ENCODE data around the gene NRXN2.

Gene NRXN2

DNA sequence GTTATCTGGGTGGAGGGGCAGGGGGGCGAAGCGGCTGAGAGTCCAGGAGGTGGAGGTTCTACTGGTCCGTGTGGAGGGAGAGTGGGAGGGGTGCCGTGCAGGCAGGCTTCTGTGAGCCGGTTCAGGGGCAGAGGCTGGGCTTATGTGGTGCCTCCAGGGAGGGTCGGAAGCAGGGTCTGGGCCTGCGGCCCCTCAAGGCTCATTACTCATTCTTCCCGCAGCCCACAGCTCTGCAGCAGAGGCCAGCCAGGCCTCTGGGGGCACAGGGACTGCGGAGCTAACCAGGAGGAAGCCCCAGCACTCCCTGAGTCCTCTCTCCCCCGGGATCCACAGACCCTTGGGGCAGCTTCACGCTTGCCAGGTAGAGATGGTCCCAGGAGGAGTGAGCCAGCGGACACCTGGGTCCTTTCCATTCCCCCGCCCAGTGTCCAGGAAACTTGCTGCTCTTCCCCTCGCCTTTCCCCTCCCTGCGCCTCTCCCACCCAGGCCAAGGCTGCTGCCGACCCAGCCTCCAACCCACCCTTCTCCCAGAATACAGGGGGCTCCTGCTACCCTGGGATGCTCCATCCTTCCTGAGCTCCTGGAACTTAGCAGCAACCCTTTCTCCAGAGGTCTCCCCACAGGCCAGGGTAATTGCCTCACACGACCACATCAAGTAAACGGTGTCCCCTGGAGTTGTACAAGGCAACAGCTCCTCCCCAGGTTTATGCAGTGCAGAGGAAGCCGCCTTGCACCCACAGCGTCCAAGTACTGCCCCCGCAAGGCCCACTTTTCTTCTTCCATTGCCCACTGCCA lies 6.3 kb downstream of the NRXN2 start:
- no peaks in the 10 kb centered on the region for H3K36me3 ChIP-seq (ENCODE audit: insufficient read depth, low read length)
- H2AFZ ChIP-seq (ENCODE audit: low read length) = no peak overlapping the region
- no peaks in the 10 kb centered on the region for H3K9me2 ChIP-seq (replicated peaks; ENCODE audit: low read depth, low read length)
- H3K27me3 ChIP-seq (ENCODE audit: insufficient read depth, low read length, poor library complexity, severe bottlenecking) = no peaks in the 10 kb centered on the region
- H3K79me2 ChIP-seq (ENCODE audit: insufficient read depth, low read length) = no peaks in the 10 kb centered on the region
- no peak overlapping the region for H3K9ac ChIP-seq (ENCODE audit: low read depth, low read length, poor library complexity, severe bottlenecking)
- H3K4me2 ChIP-seq (ENCODE audit: low read depth, low read length, poor library complexity, severe bottlenecking) = no peak overlapping the region
- H3K4me3 ChIP-seq (ENCODE audit: low read length, poor library complexity, severe bottlenecking) = no peak overlapping the region
- no peaks in the 10 kb centered on the region for H3F3A ChIP-seq (ENCODE audit: low read depth)
- no peak for TF ChIP-seq CTCF (conservative IDR thresholded peaks at IDR 0.05; ENCODE audit: low read length)
- TF ChIP-seq EZH2phosphoT487 (IDR thresholded peaks at IDR 0.05; ENCODE audit: borderline replicate concordance) = no peak
- no peaks in the 10 kb centered on the region for H3K4me1 ChIP-seq (ENCODE audit: insufficient read depth, low read length, poor library complexity, severe bottlenecking)
- H3K9me3 ChIP-seq (ENCODE audit: insufficient read depth, low read depth, low read length) = no peaks in the 10 kb centered on the region
- H4K20me1 ChIP-seq (ENCODE audit: insufficient read depth, low read length, poor library complexity, severe bottlenecking) = no peaks in the 10 kb centered on the region

GRCh38 chr11:64715756-64716472 lies 7.1 kb downstream of the NRXN2 start:
- Histone ChIP-seq H3K9ac (ENCODE audit: low read depth, low read length, poor library complexity, severe bottlenecking) (no peak overlapping the region), H3F3A (ENCODE audit: low read depth) (no peaks in the 10 kb centered on the region), H3K79me2 (ENCODE audit: insufficient read depth, low read length) (no peaks in the 10 kb centered on the region), H3K9me3 (ENCODE audit: insufficient read depth, low read depth, low read length) (no peaks in the 10 kb centered on the region), H3K9me2 (replicated peaks; ENCODE audit: low read depth, low read length) (no peaks in the 10 kb centered on the region), H3K4me2 (ENCODE audit: low read depth, low read length, poor library complexity, severe bottlenecking) (no peak overlapping the region), H4K20me1 (ENCODE audit: insufficient read depth, low read length, poor library complexity, severe bottlenecking) (no peaks in the 10 kb centered on the region), H3K4me3 (ENCODE audit: low read length, poor library complexity, severe bottlenecking) (no peak overlapping the region), H3K4me1 (ENCODE audit: insufficient read depth, low read length, poor library complexity, severe bottlenecking) (no peaks in the 10 kb centered on the region), H2AFZ (ENCODE audit: low read length) (no peak overlapping the region), H3K36me3 (ENCODE audit: insufficient read depth, low read length) (no peaks in the 10 kb centered on the region), H3K27me3 (ENCODE audit: insufficient read depth, low read length, poor library complexity, severe bottlenecking) (no peaks in the 10 kb centered on the region)
- TF ChIP-seq EZH2phosphoT487 (IDR thresholded peaks at IDR 0.05; ENCODE audit: borderline replicate concordance) = no peak
- TF ChIP-seq CTCF (conservative IDR thresholded peaks at IDR 0.05; ENCODE audit: low read length) = no peak

- H3K9ac ChIP-seq (ENCODE audit: low read depth, low read length, poor library complexity, severe bottlenecking) = no peak overlapping the region
- H3K36me3 ChIP-seq (ENCODE audit: insufficient read depth, low read length) = no peaks in the 10 kb centered on the region
- no peaks in the 10 kb centered on the region for H3K9me2 ChIP-seq (replicated peaks; ENCODE audit: low read depth, low read length)
- no peaks in the 10 kb centered on the region for H3K79me2 ChIP-seq (ENCODE audit: insufficient read depth, low read length)
- no peaks in the 10 kb centered on the region for H3K9me3 ChIP-seq (ENCODE audit: insufficient read depth, low read depth, low read length)
- no peak overlapping the region for H3K4me3 ChIP-seq (ENCODE audit: low read length, poor library complexity, severe bottlenecking)
- no peaks in the 10 kb centered on the region for H4K20me1 ChIP-seq (ENCODE audit: insufficient read depth, low read length, poor library complexity, severe bottlenecking)
- no peak overlapping the region for H3K4me2 ChIP-seq (ENCODE audit: low read depth, low read length, poor library complexity, severe bottlenecking)
- H2AFZ ChIP-seq (ENCODE audit: low read length) = no peak overlapping the region
- no peaks in the 10 kb centered on the region for H3F3A ChIP-seq (ENCODE audit: low read depth)
- H3K27me3 ChIP-seq (ENCODE audit: insufficient read depth, low read length, poor library complexity, severe bottlenecking) = no peaks in the 10 kb centered on the region
- H3K4me1 ChIP-seq (ENCODE audit: insufficient read depth, low read length, poor library complexity, severe bottlenecking) = no peaks in the 10 kb centered on the region
- TF ChIP-seq CTCF (conservative IDR thresholded peaks at IDR 0.05; ENCODE audit: low read length) (no peak), EZH2phosphoT487 (IDR thresholded peaks at IDR 0.05; ENCODE audit: borderline replicate concordance) (no peak)
Observed at GRCh38 chr11:64715110-64715509, 7.9 kb downstream of the NRXN2 start.

Data from Loucy (cell line).